ENCODE measurements around the gene ZG16.

Gene ZG16

GRCh38 chr16:29809850-29810698 lies 32.0 kb downstream of the ZG16 start:
- no peak for DNase-seq (ENCODE audit: low read depth in 2 of 2)

GRCh38 chr16:29810699-29811169 lies 32.7 kb downstream of the ZG16 start:
- DNase-seq (ENCODE audit: low read depth in 2 of 2): no peak

- DNase-seq (ENCODE audit: low read depth in 2 of 2): peak in 1 of 2 donors; percentile 40
Observed at GRCh38 chr16:29811170-29811895, 33.3 kb downstream of the ZG16 start.

- DNase-seq (ENCODE audit: low read depth in 2 of 2): no peak
Observed at GRCh38 chr16:29811896-29812665, 34.0 kb downstream of the ZG16 start, which contains the start of gene PRRT2. Gene PRRT2, plus strand, starts transcription at chr16:29812193. Its CDS starts 862 bp downstream, at chr16:29813055.

GRCh38 chr16:29812754-29813643 lies 34.9 kb downstream of the ZG16 start:
- no peak for DNase-seq (ENCODE audit: low read depth in 2 of 2)

- DNase-seq (ENCODE audit: low read depth in 2 of 2): no peak
Observed at GRCh38 chr16:29813644-29814562, 35.8 kb downstream of the ZG16 start.

- no peak for DNase-seq (ENCODE audit: low read depth in 2 of 2)
Observed at GRCh38 chr16:29814592-29814991, 36.5 kb downstream of the ZG16 start.

GRCh38 chr16:29815032-29815721 lies 37.1 kb downstream of the ZG16 start:
- DNase-seq (ENCODE audit: low read depth in 2 of 2): no peak

- DNase-seq (ENCODE audit: low read depth in 2 of 2): peak; percentile 95 to 97
Observed at GRCh38 chr16:29815793-29816693, 38.0 kb downstream of the ZG16 start, which contains the start of gene PAGR1. Gene PAGR1, plus strand, starts transcription at chr16:29816152. Its CDS starts 374 bp downstream, at chr16:29816526.

GRCh38 chr16:29816694-29817441 lies 38.8 kb downstream of the ZG16 start:
- DNase-seq (ENCODE audit: low read depth in 2 of 2): no peak

GRCh38 chr16:29818082-29818481 lies 40.0 kb downstream of the ZG16 start:
- no peak for DNase-seq (ENCODE audit: low read depth in 2 of 2)

- no peak for DNase-seq (ENCODE audit: low read depth in 2 of 2)
Observed at GRCh38 chr16:29819506-29819905, 41.5 kb downstream of the ZG16 start.

- no peak for DNase-seq (ENCODE audit: low read depth in 2 of 2)
Observed at GRCh38 chr16:29820271-29820701, 42.2 kb downstream of the ZG16 start, which contains the start of gene MVP. Gene MVP, plus strand, starts transcription at chr16:29820462. Its CDS starts 10,088 bp downstream, at chr16:29830550.

GRCh38 chr16:29820730-29821642 lies 42.9 kb downstream of the ZG16 start:
- no peak for DNase-seq (ENCODE audit: low read depth in 2 of 2)

- no peak for DNase-seq (ENCODE audit: low read depth in 2 of 2)
Observed at GRCh38 chr16:29821643-29822115, 43.6 kb downstream of the ZG16 start.

- DNase-seq (ENCODE audit: low read depth in 2 of 2): no peak
Observed at GRCh38 chr16:29824589-29825144, 46.6 kb downstream of the ZG16 start.

Data from stimulated activated CD4-positive, alpha-beta T cell treated with anti-CD3 and anti-CD28 coated beads, Interleukin-1b, Interleukin-23, amount 100 ng/mL, for 1 hour (primary cell).